ENCODE measurements around the gene PDE11A.

PDE11A gene

DNA sequence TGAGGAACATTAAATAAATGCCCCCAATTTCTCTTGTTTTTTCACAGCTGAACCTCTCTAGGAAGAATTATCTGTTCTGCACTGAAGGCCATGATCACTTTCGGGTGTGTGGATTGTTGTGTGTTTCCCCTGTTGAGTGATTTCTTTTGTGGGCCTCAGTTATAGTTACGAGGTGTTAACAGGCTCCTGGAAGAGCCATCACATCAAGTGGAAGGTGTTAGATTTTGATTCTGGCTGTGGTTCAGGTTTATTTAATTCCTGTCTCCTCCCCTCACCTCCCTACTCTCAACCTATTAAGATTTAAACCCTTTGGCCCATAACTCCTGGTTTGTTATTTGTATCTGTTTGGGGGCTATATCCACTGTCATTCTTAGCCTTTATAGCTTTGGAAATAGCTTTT is 497.2 kb downstream of the PDE11A start:
- Mint-ChIP-seq H3K9me3 (no peaks in the 10 kb centered on the region), H3K36me3 (no peaks in the 10 kb centered on the region), H3K4me1 (no peaks in the 10 kb centered on the region), H3K27ac (no peak overlapping the region), H3K27me3 (peaks cover 12% of the 10 kb centered on the region), H3K4me3 (no peak overlapping the region)
- CTCF ChIA-PET: no interaction called here
- DNase-seq: no peak

DNA sequence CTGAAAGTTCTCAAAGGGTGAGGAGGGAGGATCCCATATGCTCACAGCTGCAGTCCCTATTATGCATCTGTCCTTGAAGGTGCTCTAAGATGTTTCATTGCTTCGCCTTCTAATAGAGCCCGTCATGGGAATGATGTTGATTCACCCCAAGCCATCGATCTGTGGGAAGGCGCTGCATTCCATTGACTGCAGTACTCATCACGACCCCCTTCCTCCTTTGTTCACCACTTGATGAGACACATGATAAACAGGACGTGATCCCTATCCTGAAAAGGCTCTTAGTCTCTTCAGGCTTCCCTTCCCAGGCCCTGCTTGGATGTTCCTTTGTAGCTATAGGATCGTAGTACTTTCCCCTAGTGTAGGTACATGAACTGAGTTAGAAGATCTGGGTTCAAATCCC is 498.2 kb downstream of the PDE11A start:
- CTCF ChIA-PET: no interaction called here
- Mint-ChIP-seq H3K27ac (no peak overlapping the region), H3K9me3 (no peaks in the 10 kb centered on the region), H3K36me3 (no peaks in the 10 kb centered on the region), H3K4me1 (no peaks in the 10 kb centered on the region), H3K4me3 (no peak overlapping the region), H3K27me3 (peaks cover 12% of the 10 kb centered on the region)
- no peak for DNase-seq

Measured in activated naive CD4-positive, alpha-beta T cell treated with anti-CD3 and anti-CD28 coated beads, Interleukin-2, amount 10 ng/mL, durations not matched to agents 7 days and 5 days (primary cell).